ENCODE data around the gene SNX3.
"Not testable (repeated sequence)": the region's sequence is repeated elsewhere in the genome, so short reads cannot be mapped to it uniquely, and the experiment has no call there.

SNX3 gene

GRCh38 chr6:108260809-108261569, at the start of gene SNX3:
Gene SNX3 (minus strand): TSS chr6:108261040. CDS start chr6:108260921, 119 bp downstream.
- DNase-seq (ENCODE audit: low read depth, low spot score): peak; percentile 73

- DNase-seq (ENCODE audit: low read depth, low spot score): no peak
Observed at GRCh38 chr6:108309844-108310243, 49.0 kb upstream of the SNX3 start.

- DNase-seq (ENCODE audit: low read depth, low spot score): not testable (repeated sequence)
Observed at GRCh38 chr6:108308641-108309040, 47.8 kb upstream of the SNX3 start.

GRCh38 chr6:108304646-108305045, 43.8 kb upstream of the SNX3 start:
- no peak for DNase-seq (ENCODE audit: low read depth, low spot score)

GRCh38 chr6:108302386-108302785, 41.5 kb upstream of the SNX3 start:
- DNase-seq (ENCODE audit: low read depth, low spot score): no peak

- DNase-seq (ENCODE audit: low read depth, low spot score): no peak
Observed at GRCh38 chr6:108295676-108296075, 34.8 kb upstream of the SNX3 start.

- DNase-seq (ENCODE audit: low read depth, low spot score): peak; percentile 80
Observed at GRCh38 chr6:108294727-108295625, 34.1 kb upstream of the SNX3 start, which contains the start of gene AFG1L. Gene AFG1L (plus strand): TSS chr6:108295054. CDS start chr6:108295080, 26 bp downstream.

GRCh38 chr6:108294297-108294726, 33.5 kb upstream of the SNX3 start:
- DNase-seq (ENCODE audit: low read depth, low spot score): no peak

GRCh38 chr6:108293527-108294296, 32.9 kb upstream of the SNX3 start:
- DNase-seq (ENCODE audit: low read depth, low spot score): no peak

GRCh38 chr6:108292561-108292960, 31.7 kb upstream of the SNX3 start:
- not testable (repeated sequence) for DNase-seq (ENCODE audit: low read depth, low spot score)

GRCh38 chr6:108291091-108291490, 30.3 kb upstream of the SNX3 start:
- no peak for DNase-seq (ENCODE audit: low read depth, low spot score)

- DNase-seq (ENCODE audit: low read depth, low spot score): no peak
Observed at GRCh38 chr6:108288742-108289141, 27.9 kb upstream of the SNX3 start.

- no peak for DNase-seq (ENCODE audit: low read depth, low spot score)
Observed at GRCh38 chr6:108287373-108287772, 26.5 kb upstream of the SNX3 start.

- no peak for DNase-seq (ENCODE audit: low read depth, low spot score)
Observed at GRCh38 chr6:108286366-108286765, 25.5 kb upstream of the SNX3 start.

- DNase-seq (ENCODE audit: low read depth, low spot score): no peak
Observed at GRCh38 chr6:108285381-108285780, 24.5 kb upstream of the SNX3 start.

GRCh38 chr6:108277831-108278230, 17.0 kb upstream of the SNX3 start:
- no peak for DNase-seq (ENCODE audit: low read depth, low spot score)

- no peak for DNase-seq (ENCODE audit: low read depth, low spot score)
Observed at GRCh38 chr6:108277295-108277694, 16.5 kb upstream of the SNX3 start.

- DNase-seq (ENCODE audit: low read depth, low spot score): no peak
Observed at GRCh38 chr6:108275976-108276375, 15.1 kb upstream of the SNX3 start.

- no peak for DNase-seq (ENCODE audit: low read depth, low spot score)
Observed at GRCh38 chr6:108274546-108274945, 13.7 kb upstream of the SNX3 start.

GRCh38 chr6:108269955-108270354, 9.1 kb upstream of the SNX3 start:
- not testable (repeated sequence) for DNase-seq (ENCODE audit: low read depth, low spot score)

GRCh38 chr6:108268845-108269244, 8.0 kb upstream of the SNX3 start:
- DNase-seq (ENCODE audit: low read depth, low spot score): no peak

GRCh38 chr6:108263371-108263770, 2.5 kb upstream of the SNX3 start:
- no peak for DNase-seq (ENCODE audit: low read depth, low spot score)
